DOHH2 (cell line): ENCODE results near the gene SV2C.

Source experiments
- H3F3A ChIP-seq: fragments of 200-600 bp; sonication (generic), shearing (Covaris generic); 2 replicates; pipeline ENCODE4 v1.6.0; 2016; ENCODE audit warnings: antibody characterized with exemption, mild to moderate bottlenecking; ENCODE audit not compliant: control insufficient read depth, insufficient read depth
- H3K27ac ChIP-seq: fragments of 200-600 bp; sonication (generic); 2 replicates; pipeline ENCODE4 v1.5.1; 2014; ENCODE audit warnings: low read depth, mild to moderate bottlenecking, low read length, moderate library complexity
- H3K27me3 ChIP-seq: fragments of 200-600 bp; sonication (generic); 2 replicates; pipeline ENCODE4 v1.6.1; 2014; ENCODE audit warnings: mild to moderate bottlenecking, low read length, mixed read lengths; ENCODE audit not compliant: control insufficient read depth
- H3K36me3 ChIP-seq: fragments of 200-600 bp; sonication (generic); 2 replicates; pipeline ENCODE4 v1.6.1; 2014; ENCODE audit warnings: mild to moderate bottlenecking, low read length, moderate library complexity, mixed read lengths; ENCODE audit not compliant: control insufficient read depth
- H3K4me1 ChIP-seq: fragments of 200-600 bp; sonication (generic); 2 replicates; pipeline ENCODE4 v1.6.1; 2014; ENCODE audit warnings: mild to moderate bottlenecking, low read length, mixed read lengths; ENCODE audit not compliant: control insufficient read depth
- H3K4me2 ChIP-seq: fragments of 200-600 bp; sonication (generic); 2 replicates; pipeline ENCODE4 v1.6.0; 2014; ENCODE audit warnings: mild to moderate bottlenecking, low read length, moderate library complexity
- H3K4me3 ChIP-seq: fragments of 200-600 bp; sonication (generic); 2 replicates; pipeline ENCODE4 v1.5.1; 2014; ENCODE audit warnings: mild to moderate bottlenecking, low read length, mixed read lengths
- H3K79me2 ChIP-seq: fragments of 200-600 bp; sonication (generic); 2 replicates; pipeline ENCODE4 v1.6.1; 2014; ENCODE audit warnings: mild to moderate bottlenecking, low read length, mixed read lengths; ENCODE audit not compliant: control insufficient read depth
- H3K9me2 ChIP-seq: fragments of 200-600 bp; sonication (generic); replicated peaks from 2 replicates; pipeline ENCODE4 v1.6.1; 2014; ENCODE audit warnings: mild to moderate bottlenecking, low read length, mixed read lengths; ENCODE audit not compliant: control insufficient read depth
- H3K9me3 ChIP-seq: fragments of 200-600 bp; sonication (generic); 2 replicates; pipeline ENCODE4 v1.6.1; 2014; ENCODE audit warnings: antibody characterized with exemption, low read length, mixed read lengths; ENCODE audit not compliant: control insufficient read depth, insufficient read depth
- H4K20me1 ChIP-seq: fragments of 200-600 bp; sonication (generic); 2 replicates; pipeline ENCODE4 v1.6.0; 2014; ENCODE audit warnings: low read depth, mild to moderate bottlenecking, antibody characterized with exemption, low read length, moderate library complexity; ENCODE audit not compliant: control insufficient read depth, insufficient read depth
- CTCF ChIP-seq: fragments of 200-600 bp; sonication (generic); IDR thresholded peaks from one replicate; pipeline ENCODE4 v1.5.1; 2014; ENCODE audit warnings: antibody characterized with exemption, mild to moderate bottlenecking, low read depth, low read length; ENCODE audit not compliant: poor library complexity, severe bottlenecking
- EZH2phosphoT487 ChIP-seq: fragments of 200-600 bp; sonication (generic); IDR thresholded peaks from 2 replicates; pipeline ENCODE4 v1.6.1; 2017; ENCODE audit warnings: borderline replicate concordance, mild to moderate bottlenecking, antibody characterized with exemption, low read length, moderate library complexity, mixed read lengths

SV2C gene

DNA sequence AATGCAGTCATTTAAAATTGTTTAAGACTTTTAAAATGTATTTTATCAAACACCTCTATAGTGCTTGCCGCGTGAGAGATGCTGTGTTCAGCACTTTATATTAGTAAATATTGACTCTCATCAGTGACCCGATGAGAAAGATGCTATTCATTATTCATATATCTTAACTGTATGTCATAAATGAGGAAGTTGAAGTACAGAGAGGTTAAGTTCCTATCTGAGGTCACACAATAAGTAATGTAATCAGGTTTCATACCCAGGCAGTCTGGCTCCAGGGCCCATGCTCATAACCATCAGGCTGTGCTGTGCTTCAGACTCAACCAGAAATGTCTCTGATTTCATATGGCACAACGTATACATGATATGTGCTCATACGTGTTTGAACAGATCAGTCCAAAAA lies 119.0 kb downstream of the SV2C start:
- Histone ChIP-seq H3K27ac (no peak overlapping the region), H3K9me2 (no peaks in the 10 kb centered on the region), H3K9me3 (no peaks in the 10 kb centered on the region), H4K20me1 (no peaks in the 10 kb centered on the region), H3K4me3 (no peak overlapping the region), H3K4me2 (no peak overlapping the region), H3K79me2 (no peaks in the 10 kb centered on the region), H3K27me3 (peaks cover 8% of the 10 kb centered on the region), H3K4me1 (no peaks in the 10 kb centered on the region), H3K36me3 (no peaks in the 10 kb centered on the region), H3F3A (no peaks in the 10 kb centered on the region)
- TF ChIP-seq EZH2phosphoT487 (no peak), CTCF (no peak)

GRCh38 chr5:76204191-76204590 lies 121.0 kb downstream of the SV2C start:
- Histone ChIP-seq H3K9me2 (no peaks in the 10 kb centered on the region), H4K20me1 (no peaks in the 10 kb centered on the region), H3K4me1 (no peaks in the 10 kb centered on the region), H3K79me2 (no peaks in the 10 kb centered on the region), H3K27ac (no peak overlapping the region), H3K9me3 (0 out of 2 replicates have a peak, but pooled peaks cover 3% of the 10 kb centered on the region), H3K27me3 (peaks cover 8% of the 10 kb centered on the region), H3K4me3 (no peak overlapping the region), H3K4me2 (no peak overlapping the region), H3K36me3 (no peaks in the 10 kb centered on the region), H3F3A (no peaks in the 10 kb centered on the region)
- TF ChIP-seq CTCF: no peak
- no peak for TF ChIP-seq EZH2phosphoT487

- no peaks in the 10 kb centered on the region for H3K79me2 ChIP-seq
- H3F3A ChIP-seq: no peaks in the 10 kb centered on the region
- H3K9me2 ChIP-seq: no peaks in the 10 kb centered on the region
- peaks cover 8% of the 10 kb centered on the region for H3K27me3 ChIP-seq
- no peaks in the 10 kb centered on the region for H3K36me3 ChIP-seq
- TF ChIP-seq CTCF (no peak), EZH2phosphoT487 (no peak)
- no peak overlapping the region for H3K4me3 ChIP-seq
- H3K4me1 ChIP-seq: no peaks in the 10 kb centered on the region
- H3K9me3 ChIP-seq: peaks cover 5% of the 10 kb centered on the region; the same call in 1 of the 2 replicates
- no peaks in the 10 kb centered on the region for H4K20me1 ChIP-seq
- H3K4me2 ChIP-seq: no peak overlapping the region
- H3K27ac ChIP-seq: no peak overlapping the region
These were observed 121.5 kb downstream of the SV2C start for GRCh38 chr5:76204713-76205112.
